ENCODE data around the gene ANKRD63. TPM values are rescaled to one million over a fixed set of nuclear protein-coding genes. Genes with fewer than 3 reads are reported as not detected.

Gene ANKRD63
- polyA plus RNA-seq, 4 donors: 0.04 to 0.16 TPM; not detected in 2

GRCh38 chr15:40259021-40259420 lies 23.8 kb downstream of the ANKRD63 start:
- Histone ChIP-seq H3K9me3 (ENCODE audit: control insufficient read depth in 2 of 2, insufficient read depth in 1 of 2, low read depth in 1 of 2, low read length in 1 of 2) (no peaks in the 10 kb centered on the region), H3K36me3 (ENCODE audit: control insufficient read depth in 3 of 3, insufficient read depth in 2 of 3, low read depth in 1 of 3, low read length in 3 of 3) (peaks cover 0 to 56% (median 0%) of the 10 kb centered on the region in 3 donors), H3K4me3 (ENCODE audit: low read depth in 1 of 3, low read length in 3 of 3) (no peak overlapping the region), H3K4me1 (ENCODE audit: control insufficient read depth in 3 of 3, insufficient read depth in 2 of 3, low read depth in 1 of 3, low read length in 2 of 3) (peaks cover 0 to 15% (median 0%) of the 10 kb centered on the region in 3 donors), H3K27me3 (ENCODE audit: control insufficient read depth in 3 of 3, insufficient read depth in 3 of 3, low read length in 3 of 3) (peaks cover 0 to 3% (median 0%) of the 10 kb centered on the region in 3 donors), H3K27ac (ENCODE audit: low read depth in 1 of 3, low read length in 2 of 3) (no peak overlapping the region)
- WGBS, 3 donors: 71 to 84% (median 79%) methylated on average over 7 of the region's 7 CpGs
- DNase-seq (no peak), FAIRE-seq (no peak)

DNA sequence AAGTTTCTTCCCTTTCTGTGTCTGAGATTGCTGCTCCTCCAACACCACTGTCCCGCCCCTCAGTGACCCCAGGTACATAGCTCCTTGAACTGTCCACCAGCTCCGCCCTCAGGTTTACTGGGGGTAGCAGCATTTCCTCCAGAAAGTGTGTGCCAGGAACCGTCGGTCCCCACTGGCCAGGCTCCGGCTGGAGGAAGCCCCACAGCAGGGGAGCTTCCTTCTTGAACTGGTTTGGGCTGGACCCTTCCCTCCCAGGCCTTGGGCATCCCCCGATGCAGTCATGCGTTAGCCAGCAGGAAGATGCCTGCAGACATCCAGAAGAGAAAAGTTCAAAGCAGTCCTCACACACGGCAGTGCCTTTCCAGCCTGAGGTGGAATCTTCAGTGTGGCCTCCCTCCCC lies 24.3 kb downstream of the ANKRD63 start:
- Histone ChIP-seq H3K4me1 (ENCODE audit: control insufficient read depth in 3 of 3, insufficient read depth in 2 of 3, low read depth in 1 of 3, low read length in 2 of 3) (peaks cover 0 to 14% (median 0%) of the 10 kb centered on the region in 3 donors), H3K36me3 (ENCODE audit: control insufficient read depth in 3 of 3, insufficient read depth in 2 of 3, low read depth in 1 of 3, low read length in 3 of 3) (peaks cover 0 to 52% (median 0%) of the 10 kb centered on the region in 3 donors), H3K27me3 (ENCODE audit: control insufficient read depth in 3 of 3, insufficient read depth in 3 of 3, low read length in 3 of 3) (peaks cover 0 to 8% (median 0%) of the 10 kb centered on the region in 3 donors), H3K9me3 (ENCODE audit: control insufficient read depth in 2 of 2, insufficient read depth in 1 of 2, low read depth in 1 of 2, low read length in 1 of 2) (no peaks in the 10 kb centered on the region), H3K27ac (ENCODE audit: low read depth in 1 of 3, low read length in 2 of 3) (no peak overlapping the region), H3K4me3 (ENCODE audit: low read depth in 1 of 3, low read length in 3 of 3) (no peak overlapping the region)
- no peak for FAIRE-seq
- no peak for DNase-seq
- 60 to 79% (median 62%) methylated on average over 8 of the region's 8 CpGs for WGBS, 3 donors

DNA sequence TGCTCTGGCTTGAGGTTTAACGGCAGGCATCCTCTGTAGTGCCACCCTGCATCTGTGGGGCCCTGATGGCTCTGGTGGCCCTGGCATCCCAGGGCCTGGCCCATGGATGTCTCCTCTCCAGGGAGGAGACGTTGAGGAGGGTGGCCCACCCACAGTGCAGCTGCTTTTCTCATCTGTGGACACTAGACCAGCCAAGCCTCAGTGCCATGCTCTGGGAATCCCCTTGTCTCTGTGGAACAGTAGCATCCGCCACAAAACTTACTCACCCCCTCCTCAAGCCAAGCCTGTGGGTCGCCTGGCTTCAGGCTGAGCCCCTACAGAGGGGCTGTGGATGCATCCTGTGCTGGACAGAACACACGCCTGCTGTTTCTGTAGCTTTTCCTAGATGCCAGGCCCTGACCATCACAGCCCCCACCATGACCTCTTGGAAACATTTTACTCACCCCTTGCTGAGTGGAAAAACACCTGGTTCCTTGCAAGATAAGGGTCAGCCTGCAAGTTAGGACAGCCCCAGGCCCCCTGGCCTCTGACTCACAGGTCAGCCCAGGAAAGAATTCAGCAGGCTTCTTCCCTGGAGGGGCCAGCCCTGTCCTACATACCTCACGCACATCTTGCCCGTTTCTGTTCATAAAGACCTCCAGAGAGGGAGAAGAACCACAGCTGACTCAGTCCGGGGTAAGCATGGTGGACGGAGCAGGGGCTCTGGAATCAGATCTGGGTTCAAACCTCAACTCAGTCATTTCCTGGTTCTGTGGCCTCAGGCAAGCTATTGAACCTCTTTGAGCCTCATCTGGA lies 25.0 kb downstream of the ANKRD63 start:
- DNase-seq (no peak), FAIRE-seq (no peak)
- no peaks in the 10 kb centered on the region for H3K9me3 ChIP-seq (ENCODE audit: control insufficient read depth in 2 of 2, insufficient read depth in 1 of 2, low read depth in 1 of 2, low read length in 1 of 2)
- peaks cover 0 to 52% (median 0%) of the 10 kb centered on the region in 3 donors for H3K36me3 ChIP-seq (ENCODE audit: control insufficient read depth in 3 of 3, insufficient read depth in 2 of 3, low read depth in 1 of 3, low read length in 3 of 3)
- H3K4me1 ChIP-seq (ENCODE audit: control insufficient read depth in 3 of 3, insufficient read depth in 2 of 3, low read depth in 1 of 3, low read length in 2 of 3): peaks cover 0 to 16% (median 0%) of the 10 kb centered on the region in 3 donors
- no peak overlapping the region for H3K27ac ChIP-seq (ENCODE audit: low read depth in 1 of 3, low read length in 2 of 3)
- H3K27me3 ChIP-seq (ENCODE audit: control insufficient read depth in 3 of 3, insufficient read depth in 3 of 3, low read length in 3 of 3): peaks cover 0 to 15% (median 0%) of the 10 kb centered on the region in 3 donors
- 78 to 89% (median 89%) methylated on average over 9 of the region's 9 CpGs for WGBS, 3 donors
- H3K4me3 ChIP-seq (ENCODE audit: low read depth in 1 of 3, low read length in 3 of 3): no peak overlapping the region

DNA sequence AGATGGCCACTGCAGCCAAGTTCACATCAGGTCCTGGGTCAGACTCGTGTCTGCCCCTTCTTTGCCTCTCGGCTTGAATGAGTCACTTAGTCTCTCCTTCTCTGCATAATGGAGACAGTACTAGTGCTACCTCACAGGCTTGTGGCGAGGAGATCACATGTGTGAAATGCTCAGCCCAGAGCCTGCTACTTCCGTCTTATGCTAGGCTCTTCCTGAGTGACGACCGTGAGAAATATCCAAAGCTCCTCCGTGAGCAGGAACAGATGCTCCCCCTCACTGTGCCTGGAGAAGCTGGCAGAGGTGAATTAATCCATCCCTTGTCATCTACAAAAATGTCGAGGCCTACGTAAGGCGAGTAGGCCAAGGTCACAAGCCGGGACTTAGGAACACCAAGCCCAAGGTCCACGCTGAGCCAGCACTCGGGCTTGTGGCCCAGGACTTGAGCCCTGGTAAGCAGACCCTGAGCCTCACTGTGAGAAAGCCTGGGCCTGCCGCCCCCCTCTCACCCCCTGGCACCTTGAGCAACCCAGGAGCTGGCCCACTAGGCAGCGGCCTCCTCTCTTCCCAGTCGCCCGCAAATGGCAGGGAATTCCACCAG lies 26.1 kb downstream of the ANKRD63 start:
- H3K4me1 ChIP-seq (ENCODE audit: control insufficient read depth in 3 of 3, insufficient read depth in 2 of 3, low read depth in 1 of 3, low read length in 2 of 3): peaks cover 0 to 17% (median 0%) of the 10 kb centered on the region in 3 donors
- H3K36me3 ChIP-seq (ENCODE audit: control insufficient read depth in 3 of 3, insufficient read depth in 2 of 3, low read depth in 1 of 3, low read length in 3 of 3): peaks cover 0 to 51% (median 0%) of the 10 kb centered on the region in 3 donors
- no peak for FAIRE-seq
- peaks cover 0 to 18% (median 0%) of the 10 kb centered on the region in 3 donors for H3K27me3 ChIP-seq (ENCODE audit: control insufficient read depth in 3 of 3, insufficient read depth in 3 of 3, low read length in 3 of 3)
- no peak overlapping the region for H3K4me3 ChIP-seq (ENCODE audit: low read depth in 1 of 3, low read length in 3 of 3)
- H3K9me3 ChIP-seq (ENCODE audit: control insufficient read depth in 2 of 2, insufficient read depth in 1 of 2, low read depth in 1 of 2, low read length in 1 of 2): no peaks in the 10 kb centered on the region
- no peak for DNase-seq
- H3K27ac ChIP-seq (ENCODE audit: low read depth in 1 of 3, low read length in 2 of 3): no peak overlapping the region
- 89 to 91% (median 91%) methylated on average over 17 of the region's 17 CpGs for WGBS, 3 donors

GRCh38 chr15:40255033-40255432 lies 27.8 kb downstream of the ANKRD63 start:
- no peak overlapping the region for H3K27ac ChIP-seq (ENCODE audit: low read depth in 1 of 3, low read length in 2 of 3)
- no peak for FAIRE-seq
- no peak overlapping the region for H3K4me3 ChIP-seq (ENCODE audit: low read depth in 1 of 3, low read length in 3 of 3)
- no peaks in the 10 kb centered on the region for H3K9me3 ChIP-seq (ENCODE audit: control insufficient read depth in 2 of 2, insufficient read depth in 1 of 2, low read depth in 1 of 2, low read length in 1 of 2)
- 87 to 92% (median 90%) methylated on average over 4 of the region's 4 CpGs for WGBS, 3 donors
- DNase-seq: no peak
- peaks cover 0 to 48% (median 0%) of the 10 kb centered on the region in 3 donors for H3K36me3 ChIP-seq (ENCODE audit: control insufficient read depth in 3 of 3, insufficient read depth in 2 of 3, low read depth in 1 of 3, low read length in 3 of 3)
- peaks cover 0 to 26% (median 0%) of the 10 kb centered on the region in 3 donors for H3K4me1 ChIP-seq (ENCODE audit: control insufficient read depth in 3 of 3, insufficient read depth in 2 of 3, low read depth in 1 of 3, low read length in 2 of 3)
- H3K27me3 ChIP-seq (ENCODE audit: control insufficient read depth in 3 of 3, insufficient read depth in 3 of 3, low read length in 3 of 3): peaks cover 0 to 18% (median 0%) of the 10 kb centered on the region in 3 donors

DNA sequence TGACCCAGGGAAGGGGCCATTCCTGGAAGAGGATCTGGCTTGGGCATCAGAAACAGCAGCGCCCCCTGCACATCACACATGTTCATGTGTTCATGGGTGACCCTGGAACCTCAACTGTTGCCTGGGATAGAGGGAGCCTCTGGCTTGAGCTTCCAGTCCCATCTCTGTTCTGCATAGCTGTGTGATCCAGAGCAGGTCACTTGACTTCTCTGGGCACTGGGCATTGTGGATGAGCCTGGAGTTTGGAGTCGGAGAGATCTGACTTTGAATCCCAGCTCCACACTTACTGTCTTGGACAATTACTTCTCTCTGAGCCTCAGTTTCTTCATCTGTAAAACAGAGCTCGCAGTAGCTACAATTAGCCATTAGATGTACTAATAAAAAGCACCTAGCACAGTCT lies 28.4 kb downstream of the ANKRD63 start:
- H3K4me1 ChIP-seq (ENCODE audit: control insufficient read depth in 3 of 3, insufficient read depth in 2 of 3, low read depth in 1 of 3, low read length in 2 of 3): peaks cover 0 to 26% (median 0%) of the 10 kb centered on the region in 3 donors
- WGBS, 3 donors: 94 to 97% (median 97%) methylated on average over 3 of the region's 3 CpGs
- H3K36me3 ChIP-seq (ENCODE audit: control insufficient read depth in 3 of 3, insufficient read depth in 2 of 3, low read depth in 1 of 3, low read length in 3 of 3): peaks cover 0 to 46% (median 0%) of the 10 kb centered on the region in 3 donors
- no peak overlapping the region for H3K4me3 ChIP-seq (ENCODE audit: low read depth in 1 of 3, low read length in 3 of 3)
- H3K27ac ChIP-seq (ENCODE audit: low read depth in 1 of 3, low read length in 2 of 3): no peak overlapping the region
- H3K9me3 ChIP-seq (ENCODE audit: control insufficient read depth in 2 of 2, insufficient read depth in 1 of 2, low read depth in 1 of 2, low read length in 1 of 2): no peaks in the 10 kb centered on the region
- FAIRE-seq (no peak), DNase-seq (no peak)
- peaks cover 0 to 18% (median 0%) of the 10 kb centered on the region in 3 donors for H3K27me3 ChIP-seq (ENCODE audit: control insufficient read depth in 3 of 3, insufficient read depth in 3 of 3, low read length in 3 of 3)

- peak overlapping the region in 1 of 3 donors; percentile 28 for H3K27ac ChIP-seq (ENCODE audit: low read depth in 1 of 3, low read length in 2 of 3)
- FAIRE-seq: no peak
- H3K4me3 ChIP-seq (ENCODE audit: low read depth in 1 of 3, low read length in 3 of 3): peak overlapping the region; percentile 4 to 68 (median 66)
- H3K9me3 ChIP-seq (ENCODE audit: control insufficient read depth in 2 of 2, insufficient read depth in 1 of 2, low read depth in 1 of 2, low read length in 1 of 2): no peaks in the 10 kb centered on the region
- H3K36me3 ChIP-seq (ENCODE audit: control insufficient read depth in 3 of 3, insufficient read depth in 2 of 3, low read depth in 1 of 3, low read length in 3 of 3): peaks cover 0 to 37% (median 0%) of the 10 kb centered on the region in 3 donors
- peaks cover 0 to 26% (median 0%) of the 10 kb centered on the region in 3 donors for H3K4me1 ChIP-seq (ENCODE audit: control insufficient read depth in 3 of 3, insufficient read depth in 2 of 3, low read depth in 1 of 3, low read length in 2 of 3)
- WGBS, 3 donors: 15 to 41% (median 26%) methylated on average over 25 to 28 of the region's 28 CpGs
- DNase-seq: no peak
- H3K27me3 ChIP-seq (ENCODE audit: control insufficient read depth in 3 of 3, insufficient read depth in 3 of 3, low read length in 3 of 3): peaks cover 0 to 18% (median 0%) of the 10 kb centered on the region in 3 donors
Observed at GRCh38 chr15:40253167-40253790, 29.6 kb downstream of the ANKRD63 start.
